H1 (cell line): Measurements from ENCODE around the gene SLC35E3. TPM values are rescaled to one million over a fixed set of nuclear protein-coding genes. Genes with fewer than 3 reads are reported as not detected.

Experiments
- CTCF ChIA-PET: fragments of 300-600 bp; sonication (Branson Sonifier 250); formaldehyde crosslinking; loops from one replicate; lab custom pipeline; 2021; ENCODE audit not compliant: partially characterized antibody; lab: Charles Lee
- POLR2A ChIA-PET: fragments of 300-600 bp; sonication (Branson Sonifier 250); formaldehyde crosslinking; loops from one replicate; lab custom pipeline; 2021; ENCODE audit warnings: inconsistent platforms; ENCODE audit not compliant: partially characterized antibody; lab: Charles Lee
- DNase-seq, 2 experiments: peaks; one replicate each; pipeline versions ENCODE4 v3.0.0 to v3.0.0-alpha.2; 2010 to 2022; ENCODE audit warnings: low spot score in 2 of 2, low read depth in 1 of 2, mixed read lengths in 1 of 2
- FAIRE-seq: peaks from 2 replicates; lab custom pipeline; 2011; peaks lifted over from hg19 to GRCh38; lab: Jason Lieb, UNC
- H2AFZ ChIP-seq: 2 replicates; pipeline ENCODE4 v1.8.1; 2012; ENCODE audit warnings: low read length, inconsistent platforms
- H2AK5ac ChIP-seq: 2 replicates; pipeline ENCODE4 v1.6.1; 2013; ENCODE audit warnings: low read depth, low read length
- H2BK120ac ChIP-seq: replicated peaks from 2 replicates; pipeline ENCODE3; 2013; ENCODE audit warnings: low read depth, low read length, inconsistent platforms
- H2BK12ac ChIP-seq: 2 replicates; pipeline ENCODE4 v1.6.1; 2013; ENCODE audit warnings: low read depth, low read length
- H2BK15ac ChIP-seq: 2 replicates; pipeline ENCODE4 v1.6.1; 2013; ENCODE audit warnings: low read length
- H2BK20ac ChIP-seq: 2 replicates; pipeline ENCODE4 v1.6.1; 2013; ENCODE audit warnings: low read length
- H2BK5ac ChIP-seq: 2 replicates; pipeline ENCODE4 v1.6.1; 2013; ENCODE audit warnings: low read depth, low read length
- H3K14ac ChIP-seq: 2 replicates; pipeline ENCODE4 v1.6.1; 2013; ENCODE audit warnings: inconsistent platforms; ENCODE audit not compliant: insufficient read length
- H3K18ac ChIP-seq: 2 replicates; pipeline ENCODE4 v1.6.1; 2013; ENCODE audit warnings: low read length; ENCODE audit errors: extremely low read depth
- H3K23ac ChIP-seq: 2 replicates; pipeline ENCODE4 v1.6.1; 2013; ENCODE audit warnings: inconsistent platforms; ENCODE audit not compliant: insufficient read length
- H3K23me2 ChIP-seq: 2 replicates; pipeline ENCODE4 v1.6.1; 2013; ENCODE audit warnings: low read depth, low read length
- H3K27ac ChIP-seq: 2 replicates; pipeline ENCODE4 v1.6.1; 2011; ENCODE audit warnings: low read depth, low read length, inconsistent platforms
- H3K27me3 ChIP-seq, 4 experiments: replicated peaks in 1 of 4; 1 replicate in 1 of 4; 2 replicates in 3 of 4; pipeline versions ENCODE4 v1.6.1 to v1.8.1; 2011 to 2013; ENCODE audit warnings: low read length in 3 of 4, mild to moderate bottlenecking in 3 of 4, inconsistent platforms in 2 of 4, mixed read lengths in 2 of 4, moderate library complexity in 1 of 4; ENCODE audit not compliant: control insufficient read depth in 3 of 4, insufficient read depth in 3 of 4; ENCODE audit errors: extremely low read depth in 1 of 4
- H3K36me3 ChIP-seq, 4 experiments: 2 replicates each; pipeline versions ENCODE4 v1.6.1 to v1.8.1; 2011 to 2013; ENCODE audit warnings: mild to moderate bottlenecking in 4 of 4, low read length in 3 of 4, moderate library complexity in 2 of 4, control low read depth in 1 of 4, inconsistent platforms in 1 of 4; ENCODE audit not compliant: insufficient read depth in 4 of 4, control insufficient read depth in 2 of 4
- H3K4ac ChIP-seq: replicated peaks from 2 replicates; pipeline ENCODE3; 2013; ENCODE audit warnings: low read length, low read depth, mixed read lengths, inconsistent platforms; ENCODE audit not compliant: insufficient read length
- H3K4me1 ChIP-seq, 4 experiments: replicated peaks in 1 of 4; 1 replicate in 1 of 4; 2 replicates in 3 of 4; pipeline versions ENCODE4 v1.6.1 to v1.8.1; 2011 to 2013; ENCODE audit warnings: low read length in 3 of 4, inconsistent platforms in 2 of 4, mixed read lengths in 1 of 4; ENCODE audit not compliant: insufficient read depth in 4 of 4, control insufficient read depth in 3 of 4
- H3K4me2 ChIP-seq, 2 experiments: 2 replicates each; pipeline versions ENCODE4 v1.6.1 to v1.8.1; 2011 to 2013; ENCODE audit warnings: low read depth in 2 of 2, low read length in 2 of 2, control low read depth in 1 of 2, inconsistent platforms in 1 of 2, mild to moderate bottlenecking in 1 of 2; ENCODE audit not compliant: insufficient read depth in 1 of 2
- H3K4me3 ChIP-seq, 4 experiments: fragments of 200-600, 300-600 bp in 1 of 4; sonication (generic), shearing (Covaris generic), sonication (Bioruptor Twin) in 1 of 4; 2 replicates each; pipeline versions ENCODE4 v1.5.1 to v1.8.1; 2011 to 2016; ENCODE audit warnings: low read length in 4 of 4, low read depth in 3 of 4, control low read depth in 2 of 4, inconsistent platforms in 2 of 4, mild to moderate bottlenecking in 2 of 4, mixed read lengths in 1 of 4, moderate library complexity in 1 of 4; ENCODE audit not compliant: insufficient read depth in 2 of 4; ENCODE audit errors: extremely low read depth in 1 of 4
- H3K56ac ChIP-seq: replicated peaks from 2 replicates; pipeline ENCODE3; 2013; ENCODE audit warnings: low read depth, mild to moderate bottlenecking, mixed read lengths, low read length, inconsistent platforms; ENCODE audit not compliant: insufficient read length
- H3K79me1 ChIP-seq: 2 replicates; pipeline ENCODE4 v1.6.1; 2013; ENCODE audit warnings: low read depth, low read length, control low read depth
- H3K79me2 ChIP-seq, 2 experiments: 2 replicates each; pipeline versions ENCODE4 v1.6.1 to v1.8.1; 2012 to 2013; ENCODE audit warnings: low read length in 2 of 2, mild to moderate bottlenecking in 2 of 2, inconsistent platforms in 1 of 2; ENCODE audit not compliant: insufficient read depth in 2 of 2, control insufficient read depth in 1 of 2
- H3K9ac ChIP-seq, 4 experiments: replicated peaks in 1 of 4; 1 replicate in 1 of 4; 2 replicates in 3 of 4; pipeline versions ENCODE4 v1.6.1 to v1.8.1; 2011 to 2013; ENCODE audit warnings: low read depth in 3 of 4, low read length in 3 of 4, control low read depth in 2 of 4, mild to moderate bottlenecking in 2 of 4, moderate library complexity in 2 of 4, inconsistent platforms in 1 of 4; ENCODE audit errors: extremely low read depth in 1 of 4
- H3K9me3 ChIP-seq, 2 experiments: 2 replicates each; pipeline versions ENCODE4 v1.6.1 to v1.8.1; 2012 to 2013; ENCODE audit warnings: mild to moderate bottlenecking in 2 of 2, moderate library complexity in 2 of 2, control low read depth in 1 of 2, inconsistent platforms in 1 of 2, low read depth in 1 of 2, low read length in 1 of 2, mixed read lengths in 1 of 2; ENCODE audit not compliant: insufficient read depth in 2 of 2
- H4K20me1 ChIP-seq, 2 experiments: replicated peaks in 1 of 2; 2 replicates each; pipeline versions ENCODE3 to v1.8.1; 2011 to 2013; ENCODE audit warnings: inconsistent platforms in 2 of 2, low read length in 2 of 2, mild to moderate bottlenecking in 1 of 2; ENCODE audit not compliant: insufficient read depth in 2 of 2, control insufficient read depth in 1 of 2
- H4K5ac ChIP-seq: 2 replicates; pipeline ENCODE4 v1.6.1; 2013; ENCODE audit warnings: low read length, low read depth, mixed read lengths, inconsistent platforms; ENCODE audit not compliant: insufficient read length
- H4K8ac ChIP-seq: 2 replicates; pipeline ENCODE4 v1.8.0; 2013; ENCODE audit warnings: mild to moderate bottlenecking, moderate library complexity, low read length, inconsistent platforms; ENCODE audit not compliant: insufficient read depth; ENCODE audit errors: extremely low read depth
- H4K91ac ChIP-seq: replicated peaks from 2 replicates; pipeline ENCODE3; 2013; ENCODE audit warnings: low read length, mixed read lengths, inconsistent platforms; ENCODE audit not compliant: insufficient read length
- ATF3 ChIP-seq: IDR thresholded peaks from 2 replicates; pipeline ENCODE4 v1.6.1; 2011; ENCODE audit warnings: low read depth, mild to moderate bottlenecking, low read length; ENCODE audit not compliant: insufficient read depth
- CBX8 ChIP-seq: fragments of 300-800, 300-1000 bp; sonication (generic); IDR thresholded peaks from 2 replicates; pipeline ENCODE4 v1.7.1; 2016; ENCODE audit warnings: low read depth, low read length, borderline replicate concordance
- CTBP2 ChIP-seq: IDR thresholded peaks from 2 replicates; pipeline ENCODE4 v1.7.0; 2011; ENCODE audit warnings: borderline replicate concordance, mild to moderate bottlenecking, moderate library complexity, mixed read lengths, low read length; ENCODE audit not compliant: insufficient read depth, insufficient read length
- MAFK ChIP-seq: IDR thresholded peaks from 2 replicates; pipeline ENCODE4 v1.6.1; 2012; ENCODE audit warnings: low read depth, mild to moderate bottlenecking, improper control_type of control experiment, low read length
- PHF8 ChIP-seq: fragments of 200-600 bp; sonication (generic); conservative IDR thresholded peaks from 2 replicates; pipeline ENCODE4 v1.7.1; 2012; ENCODE audit warnings: low read depth, mild to moderate bottlenecking, inconsistent platforms, low read length, moderate library complexity
- RAD21 ChIP-seq, 2 experiments: IDR thresholded peaks in 1 of 2; conservative IDR thresholded peaks in 1 of 2; 2 replicates each; pipeline ENCODE4 v1.6.1; 2011; ENCODE audit warnings: low read depth in 2 of 2, low read length in 2 of 2, improper control_type of control experiment in 1 of 2, inconsistent platforms in 1 of 2, mild to moderate bottlenecking in 1 of 2, moderate library complexity in 1 of 2
- RNF2 ChIP-seq: fragments of 200-900, 300-1000 bp; sonication (generic); IDR thresholded peaks from 2 replicates; pipeline ENCODE4 v1.7.1; 2016; ENCODE audit warnings: borderline replicate concordance, low read depth, mild to moderate bottlenecking, antibody characterized with exemption, low read length; ENCODE audit not compliant: poor library complexity, severe bottlenecking; ENCODE audit errors: missing control alignments
- RXRA ChIP-seq: IDR thresholded peaks from 2 replicates; pipeline ENCODE4 v1.6.1; 2011; ENCODE audit warnings: low read depth, mild to moderate bottlenecking, low read length, moderate library complexity; ENCODE audit not compliant: insufficient read depth
- SIN3A ChIP-seq, 2 experiments: IDR thresholded peaks in 1 of 2; conservative IDR thresholded peaks in 1 of 2; 2 replicates each; pipeline ENCODE4 v1.6.1; 2011 to 2012; ENCODE audit warnings: low read length in 2 of 2, improper control_type of control experiment in 1 of 2, low read depth in 1 of 2, mild to moderate bottlenecking in 1 of 2
- SP4 ChIP-seq: IDR thresholded peaks from 2 replicates; pipeline ENCODE4 v1.6.1; 2012; ENCODE audit warnings: low read length, inconsistent platforms
- TEAD4 ChIP-seq: IDR thresholded peaks from 2 replicates; pipeline ENCODE4 v1.6.1; 2012; ENCODE audit warnings: low read depth, low read length, inconsistent platforms, mixed read lengths
- YY1 ChIP-seq: IDR thresholded peaks from 2 replicates; pipeline ENCODE4 v1.6.1; 2011; ENCODE audit warnings: low read depth, mild to moderate bottlenecking, low read length
- WGBS, 2 experiments: shearing (Covaris generic) in 1 of 2; methylation state at CpG; one replicate each; pipeline versions ENCODE4 v1.1.6 to v1.1.7; 2013 to 2015; ENCODE audit warnings: low lambda C conversion rate in 2 of 2, mixed read lengths in 2 of 2, inconsistent platforms in 1 of 2, low coverage in 1 of 2, missing lambda C conversion rate in 1 of 2; ENCODE audit not compliant: insufficient replicate concordance in 2 of 2, insufficient coverage in 1 of 2, insufficient read length in 1 of 2; ENCODE audit errors: extremely low coverage in 1 of 2, missing lambda C conversion rate in 1 of 2; 5-methylcytosine and 5-hydroxymethylcytosine counted together
- polyA plus RNA-seq, 7 experiments: library from polyadenylated mRNA; depleted of rRNA in 3 of 7; stranded (reverse) in 5 of 7; unstranded in 2 of 7; fragments of >200 nt in 5 of 7; fragments of 200-250 nt in 2 of 7; gene quantifications; 1 replicate in 5 of 7; 2 replicates in 1 of 7; 4 replicates in 1 of 7; pipeline versions ENCODE4 v1.2.1 to v1.2.3, GENCODE V29; 2011 to 2013; ENCODE audit warnings: missing spikeins in 2 of 7, mixed read lengths in 2 of 7
- total RNA-seq: library from RNA; stranded (reverse); fragmentation: NEBNext Ultra II Directional; extraction: Animal tissue kit (Norgen Biotek cat#: 25700); gene quantifications from 2 replicates; pipeline ENCODE4 v1.2.1, GENCODE V29; 2021

The SLC35E3 gene
- total and polyA plus RNA-seq, 2 of the 8 experiments (the other 6 are each of a cell fraction or from before 2014, with no cell fraction given), result 10.0 to 10.9 TPM

- Histone ChIP-seq H4K8ac (no peak overlapping the region), H4K91ac (no peak overlapping the region), H3K79me2 (no peaks in the 10 kb centered on the region), H3K4me2 (no peak overlapping the region), H3K4me3 (no peak overlapping the region), H3K36me3 (peaks cover 0 to 20% (median 1%) of the 10 kb centered on the region in 4 experiments; a peak in 4 of 8 replicates), H4K5ac (no peak overlapping the region), H2BK5ac (no peak overlapping the region), H3K18ac (no peak overlapping the region), H3K27me3 (no peaks in the 10 kb centered on the region), H3K79me1 (no peaks in the 10 kb centered on the region), H3K4ac (no peak overlapping the region), H3K23ac (no peak overlapping the region), H2BK15ac (no peak overlapping the region), H3K23me2 (no peaks in the 10 kb centered on the region), H3K4me1 (no peaks in the 10 kb centered on the region), H2AFZ (no peak overlapping the region), H2BK20ac (no peak overlapping the region), H3K14ac (no peak overlapping the region), H3K9me3 (no peaks in the 10 kb centered on the region), H2AK5ac (no peak overlapping the region), H2BK12ac (no peak overlapping the region), H3K56ac (no peak overlapping the region), H4K20me1 (peaks cover 0 to 2% of the 10 kb centered on the region in 2 experiments), H2BK120ac (no peak overlapping the region), H3K9ac (no peak overlapping the region), H3K27ac (no peak overlapping the region)
- WGBS, 2 experiments, result 87% methylated on average over 7 of the region's 7 CpGs; no CpG with 5 or more reads in 1 of the 2 experiments
- DNase-seq, result no peak
- POLR2A ChIA-PET, result no interaction called here
- FAIRE-seq, result no peak
- CTCF ChIA-PET, result no interaction called here
- TF ChIP-seq SP4 (no peak), CBX8 (no peak), ATF3 (no peak), YY1 (no peak), CTBP2 (no peak), RNF2 (no peak), RXRA (no peak), PHF8 (no peak), RAD21 (IDR thresholded peaks at IDR 0.05 in 1 of 2, conservative IDR thresholded peaks at IDR 0.05 in 1 of 2; ENCODE audit: low read depth in 2 of 2, low read length in 2 of 2) (no peak), MAFK (no peak), SIN3A (conservative IDR thresholded peaks at IDR 0.05 in 1 of 2, IDR thresholded peaks at IDR 0.05 in 1 of 2; ENCODE audit: low read depth in 1 of 2, low read length in 2 of 2) (no peak), TEAD4 (no peak)
Measured at GRCh38 chr12:68760806-68761441, 14.9 kb downstream of the SLC35E3 start.
